Smooth muscle cell (in vitro differentiated cells): ENCODE results near the gene WDR7. TPM values are rescaled to one million over a fixed set of nuclear protein-coding genes. Genes with fewer than 3 reads are reported as not detected.

Experiments used
- DNase-seq: peaks from one replicate; lab custom pipeline; 2025; ENCODE audit not compliant: unreplicated experiment; lab: John Stamatoyannopoulos, UW
- H2AFZ ChIP-seq: fragments of 200-600 bp; sonication (generic); 2 replicates; pipeline ENCODE4 v1.6.0; 2016; ENCODE audit warnings: antibody characterized with exemption, low read depth, mild to moderate bottlenecking
- H3F3A ChIP-seq: fragments of 200-600 bp; sonication (generic); 2 replicates; pipeline ENCODE4 v1.6.0; 2017; ENCODE audit warnings: antibody characterized with exemption, low read depth
- H3K27ac ChIP-seq: fragments of 200-600 bp; sonication (generic); 2 replicates; pipeline ENCODE4 v1.5.1; 2016; ENCODE audit warnings: low read depth, mild to moderate bottlenecking
- H3K27me3 ChIP-seq: fragments of 200-600 bp; sonication (generic); 2 replicates; pipeline ENCODE4 v1.6.1; 2016; ENCODE audit warnings: low read depth, mild to moderate bottlenecking
- H3K36me3 ChIP-seq: fragments of 200-600 bp; sonication (generic); 2 replicates; pipeline ENCODE4 v1.5.1; 2016; ENCODE audit warnings: low read depth
- H3K4me1 ChIP-seq: fragments of 200-600 bp; sonication (generic); 2 replicates; pipeline ENCODE4 v1.5.1; 2016; ENCODE audit warnings: low read depth
- H3K4me2 ChIP-seq: fragments of 200-600 bp; sonication (generic); 2 replicates; pipeline ENCODE4 v1.6.0; 2016; ENCODE audit warnings: mild to moderate bottlenecking
- H3K4me3 ChIP-seq: fragments of 200-600 bp; sonication (generic); 2 replicates; pipeline ENCODE4 v1.5.1; 2016; ENCODE audit warnings: mild to moderate bottlenecking
- H3K79me2 ChIP-seq: fragments of 200-600 bp; sonication (generic); 2 replicates; pipeline ENCODE4 v1.6.0; 2016; ENCODE audit warnings: low read depth, mild to moderate bottlenecking
- H3K9ac ChIP-seq: fragments of 200-600 bp; sonication (generic); 2 replicates; pipeline ENCODE4 v1.6.0; 2016; ENCODE audit warnings: low read depth
- H3K9me3 ChIP-seq: fragments of 200-600 bp; sonication (generic); replicated peaks from 2 replicates; pipeline ENCODE4 v1.5.1; 2016; ENCODE audit warnings: low read depth
- H4K20me1 ChIP-seq: fragments of 200-600 bp; sonication (generic); 2 replicates; pipeline ENCODE4 v1.6.0; 2016; ENCODE audit warnings: low read depth
- WGBS: methylation state at CpG from one replicate; pipeline ENCODE4 v1.1.7; 2016; ENCODE audit warnings: low lambda C conversion rate; 5-methylcytosine and 5-hydroxymethylcytosine counted together
- polyA plus RNA-seq: library from polyadenylated mRNA; unstranded; fragments of >200 nt; fragmentation: Nextera tagmentation; extraction: Ambion mirVana; gene quantifications from 2 replicates; pipeline ENCODE4 v1.2.1, GENCODE V29; 2016
- total RNA-seq: library from RNA; depleted of rRNA; stranded (reverse); fragments of >200 nt; gene quantifications from 2 replicates; pipeline ENCODE4 v1.2.3, GENCODE V29; 2014
- TF ChIP-seq, protein P1 (sequence below): fragments of 200-600 bp; sonication (generic); IDR thresholded peaks from 2 replicates; pipeline ENCODE4 v1.5.1; 2017; ENCODE audit warnings: borderline replicate concordance, mild to moderate bottlenecking, antibody characterized with exemption; ENCODE audit not compliant: insufficient read depth, poor library complexity, severe bottlenecking

The WDR7 gene
- total and polyA plus RNA-seq, 2 experiments from 2014 or later: 5.3 to 9.2 TPM

DNA sequence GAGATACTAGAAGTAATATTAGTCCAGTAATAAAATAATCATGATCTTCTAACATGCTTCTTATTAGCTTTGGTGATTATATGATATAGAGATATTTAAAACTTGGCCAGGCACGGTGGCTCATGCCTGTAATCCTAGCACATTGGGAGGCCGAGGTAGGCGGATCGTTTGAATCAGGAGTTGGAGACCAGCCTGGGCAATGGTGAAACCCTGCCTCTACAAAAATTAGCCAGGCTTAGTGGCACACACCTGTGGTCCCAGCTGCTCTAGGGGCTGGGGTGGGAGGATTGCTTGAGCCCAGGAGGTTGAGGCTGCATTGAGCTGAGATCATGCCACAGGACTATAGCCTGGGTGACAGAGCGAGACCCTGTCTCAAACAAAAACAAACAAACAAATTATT, 87.0 kb downstream of the WDR7 start:
- no peaks in the 10 kb centered on the region for H4K20me1 ChIP-seq
- H3K9ac ChIP-seq: no peak overlapping the region
- H3K27ac ChIP-seq: no peak overlapping the region
- H3K27me3 ChIP-seq: no peaks in the 10 kb centered on the region
- TF ChIP-seq, protein P1, sequence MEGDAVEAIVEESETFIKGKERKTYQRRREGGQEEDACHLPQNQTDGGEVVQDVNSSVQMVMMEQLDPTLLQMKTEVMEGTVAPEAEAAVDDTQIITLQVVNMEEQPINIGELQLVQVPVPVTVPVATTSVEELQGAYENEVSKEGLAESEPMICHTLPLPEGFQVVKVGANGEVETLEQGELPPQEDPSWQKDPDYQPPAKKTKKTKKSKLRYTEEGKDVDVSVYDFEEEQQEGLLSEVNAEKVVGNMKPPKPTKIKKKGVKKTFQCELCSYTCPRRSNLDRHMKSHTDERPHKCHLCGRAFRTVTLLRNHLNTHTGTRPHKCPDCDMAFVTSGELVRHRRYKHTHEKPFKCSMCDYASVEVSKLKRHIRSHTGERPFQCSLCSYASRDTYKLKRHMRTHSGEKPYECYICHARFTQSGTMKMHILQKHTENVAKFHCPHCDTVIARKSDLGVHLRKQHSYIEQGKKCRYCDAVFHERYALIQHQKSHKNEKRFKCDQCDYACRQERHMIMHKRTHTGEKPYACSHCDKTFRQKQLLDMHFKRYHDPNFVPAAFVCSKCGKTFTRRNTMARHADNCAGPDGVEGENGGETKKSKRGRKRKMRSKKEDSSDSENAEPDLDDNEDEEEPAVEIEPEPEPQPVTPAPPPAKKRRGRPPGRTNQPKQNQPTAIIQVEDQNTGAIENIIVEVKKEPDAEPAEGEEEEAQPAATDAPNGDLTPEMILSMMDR: no peak
- no peak overlapping the region for H3K4me3 ChIP-seq
- no peak for DNase-seq
- no peaks in the 10 kb centered on the region for H3K79me2 ChIP-seq
- no peaks in the 10 kb centered on the region for H3K36me3 ChIP-seq
- no peaks in the 10 kb centered on the region for H3K4me1 ChIP-seq
- WGBS: 96% methylated on average over 5 of the region's 5 CpGs
- H3K9me3 ChIP-seq: no peaks in the 10 kb centered on the region
- no peak overlapping the region for H2AFZ ChIP-seq
- no peaks in the 10 kb centered on the region for H3F3A ChIP-seq
- H3K4me2 ChIP-seq: no peak overlapping the region

DNA sequence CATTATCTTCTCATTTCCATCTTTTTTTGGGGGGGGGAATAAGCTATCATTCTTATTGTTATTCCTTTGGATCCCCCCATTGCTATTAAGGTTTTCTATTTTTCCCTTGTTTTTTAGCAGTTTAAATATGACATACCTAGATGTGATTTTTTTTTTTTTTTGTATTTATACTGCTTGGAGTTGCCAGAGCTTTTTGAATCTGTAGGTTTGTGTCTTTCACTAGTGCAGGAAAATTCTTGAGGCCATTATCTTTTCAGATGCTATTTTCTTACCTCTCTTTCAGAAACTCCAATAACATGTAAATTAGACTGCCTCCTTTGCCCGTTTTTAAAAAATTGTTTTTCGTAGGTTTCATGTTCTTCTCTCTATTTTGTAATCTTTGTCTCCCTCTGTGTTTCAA, 88.6 kb downstream of the WDR7 start:
- no peak for DNase-seq
- 95% methylated on average over 2 of the region's 2 CpGs for WGBS

DNA sequence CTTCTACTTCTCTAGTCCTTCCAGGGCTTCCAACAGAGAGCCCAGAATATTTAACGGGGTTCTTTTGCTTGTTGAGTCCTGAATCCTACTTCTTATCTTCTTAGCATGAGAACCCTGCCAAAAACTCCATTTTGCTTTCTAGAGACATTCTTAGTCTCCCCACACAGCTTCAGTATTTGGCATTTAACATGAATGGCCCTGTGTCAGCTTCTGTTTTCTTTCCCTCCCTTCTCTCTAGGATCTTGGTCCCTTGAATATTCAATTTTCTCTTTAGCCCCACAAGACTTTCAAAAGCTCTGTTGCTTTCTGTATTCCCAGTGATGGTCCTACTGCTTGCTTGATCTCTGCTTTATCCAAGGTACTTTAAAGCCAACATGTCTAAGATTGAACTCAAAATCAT, 89.5 kb downstream of the WDR7 start:
- Histone ChIP-seq H3K9me3 (no peaks in the 10 kb centered on the region), H3K4me1 (no peaks in the 10 kb centered on the region), H3K79me2 (no peaks in the 10 kb centered on the region), H3F3A (no peaks in the 10 kb centered on the region), H3K27ac (no peak overlapping the region), H3K4me3 (no peak overlapping the region), H3K4me2 (no peak overlapping the region), H4K20me1 (no peaks in the 10 kb centered on the region), H3K27me3 (no peaks in the 10 kb centered on the region), H3K36me3 (no peaks in the 10 kb centered on the region), H3K9ac (no peak overlapping the region), H2AFZ (no peak overlapping the region)
- TF ChIP-seq, protein P1: no peak
- WGBS: 90% methylated on average over 1 of the region's 1 CpG
- no peak for DNase-seq

More for the DNA sequence above, 88.6 kb downstream of the WDR7 start:
- no peaks in the 10 kb centered on the region for H3F3A ChIP-seq
- no peaks in the 10 kb centered on the region for H3K36me3 ChIP-seq
- no peaks in the 10 kb centered on the region for H4K20me1 ChIP-seq
- no peaks in the 10 kb centered on the region for H3K9me3 ChIP-seq
- TF ChIP-seq, protein P1: no peak
- H3K4me2 ChIP-seq: no peak overlapping the region
- no peak overlapping the region for H3K4me3 ChIP-seq
- no peaks in the 10 kb centered on the region for H3K27me3 ChIP-seq
- H3K79me2 ChIP-seq: no peaks in the 10 kb centered on the region
- no peak overlapping the region for H3K9ac ChIP-seq
- no peaks in the 10 kb centered on the region for H3K4me1 ChIP-seq
- H3K27ac ChIP-seq: no peak overlapping the region
- H2AFZ ChIP-seq: no peak overlapping the region

DNA sequence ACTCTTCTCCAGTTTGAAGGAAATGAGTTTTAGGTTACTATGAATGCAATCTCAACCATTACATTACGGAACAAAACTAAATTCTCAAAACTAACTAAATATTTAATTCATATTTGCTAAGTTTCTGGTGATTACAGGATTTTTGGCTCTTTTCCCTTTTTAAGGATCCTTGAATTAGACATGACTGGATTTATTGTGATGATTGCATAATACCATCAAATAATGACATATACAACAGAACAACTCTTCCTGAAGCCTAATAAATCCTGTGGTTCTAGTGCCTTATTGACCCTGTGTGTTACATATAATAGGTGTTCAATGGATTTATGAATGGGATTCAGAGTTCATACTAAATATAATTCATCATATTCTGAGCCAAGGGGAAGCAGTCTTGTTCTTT, 90.5 kb downstream of the WDR7 start:
- no peaks in the 10 kb centered on the region for H4K20me1 ChIP-seq
- no peaks in the 10 kb centered on the region for H3K27me3 ChIP-seq
- DNase-seq: no peak
- TF ChIP-seq, protein P1: no peak
- H3F3A ChIP-seq: no peaks in the 10 kb centered on the region
- no peaks in the 10 kb centered on the region for H3K9me3 ChIP-seq
- WGBS: 100% methylated on average over 1 of the region's 1 CpG
- H3K4me1 ChIP-seq: no peaks in the 10 kb centered on the region
- no peaks in the 10 kb centered on the region for H3K79me2 ChIP-seq
- no peak overlapping the region for H3K9ac ChIP-seq
- H3K27ac ChIP-seq: no peak overlapping the region
- no peak overlapping the region for H3K4me2 ChIP-seq
- no peaks in the 10 kb centered on the region for H3K36me3 ChIP-seq
- H2AFZ ChIP-seq: no peak overlapping the region
- H3K4me3 ChIP-seq: no peak overlapping the region
